K562 treated with DMSO at 1 percent for 4 hours (cell line): ENCODE data around the gene ZSWIM3. TPM values are rescaled to one million over a fixed set of nuclear protein-coding genes. Genes with fewer than 3 reads are reported as not detected.

Experiments used
- total RNA-seq: library from RNA; unstranded; fragments of 300-600 nt; gene quantifications from 2 replicates; pipeline ENCODE4 v1.2.3, GENCODE V29; 2022; ENCODE audit not compliant: insufficient read depth

Gene ZSWIM3
- 9.4 and 9.8 TPM in 2 replicates for total RNA-seq

DNA sequence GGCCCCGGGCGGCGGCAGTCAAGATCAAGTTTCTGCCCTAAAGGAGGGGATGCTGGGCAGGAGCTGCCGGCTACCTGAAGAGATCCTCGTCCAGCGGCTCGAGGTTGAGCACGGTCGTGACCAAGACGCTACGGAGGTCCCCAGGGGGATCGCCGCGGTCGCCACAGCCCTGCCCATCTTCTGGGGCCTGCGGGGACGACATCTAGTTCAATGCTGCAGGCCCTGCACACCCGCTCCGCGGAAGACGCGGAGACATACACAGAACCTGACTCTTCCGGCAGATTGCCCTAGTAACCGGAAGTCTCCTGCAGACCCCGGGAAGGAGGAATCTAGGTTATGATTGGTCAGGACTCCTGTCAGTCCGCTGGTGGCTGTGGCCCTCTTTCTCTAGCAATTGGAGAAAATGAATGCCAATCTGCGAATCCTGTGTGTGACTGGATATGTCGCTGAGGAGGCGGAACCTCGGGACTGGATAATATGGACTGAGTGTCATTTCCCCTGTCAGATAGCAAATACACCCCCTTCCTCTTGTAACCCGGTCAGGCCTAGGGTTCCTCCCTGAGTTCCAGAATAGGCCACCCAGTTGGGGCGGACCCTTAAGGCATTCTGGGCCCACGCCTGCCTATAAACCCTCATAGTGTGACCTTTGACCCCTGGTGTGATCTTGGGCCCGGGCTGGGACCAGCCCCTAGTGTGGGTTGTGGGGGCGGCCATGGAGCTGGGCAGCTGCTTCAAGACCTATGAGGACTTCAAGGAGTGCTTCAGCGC lies at the start of gene ZSWIM3, which contains the start of gene ACOT8:
Gene ZSWIM3, plus strand, starts transcription at position 501 of the 768 bp plus-strand sequence. Its CDS starts 212 bp downstream, at position 713.
Gene ACOT8, minus strand, starts transcription at position 279 of the 768 bp plus-strand sequence. Its CDS starts 77 bp downstream, at position 202.

GRCh38 chr20:45812157-45813005 lies 45.0 kb upstream of the ZSWIM3 start, which contains the start of gene UBE2C:
Gene UBE2C, plus strand, starts transcription at chr20:45812644. Its CDS starts 52 bp downstream, at chr20:45812696.

GRCh38 chr20:45827030-45827652 lies 30.3 kb upstream of the ZSWIM3 start, which contains the start of gene TNNC2:
Gene TNNC2, minus strand, starts transcription at chr20:45827312. Its CDS starts 64 bp downstream, at chr20:45827248.

GRCh38 chr20:45833030-45833882 lies 24.2 kb upstream of the ZSWIM3 start, which contains the start of gene SNX21:
Gene SNX21, plus strand, starts transcription at chr20:45833799. Its CDS starts 121 bp downstream, at chr20:45833920.

GRCh38 chr20:45880988-45881788 lies 23.8 kb downstream of the ZSWIM3 start, which contains the start of gene ZSWIM1:
Gene ZSWIM1, plus strand, starts transcription at chr20:45881227. Its CDS starts 1,366 bp downstream, at chr20:45882593.

GRCh38 chr20:45887346-45887715 lies 29.9 kb downstream of the ZSWIM3 start, which contains the start of gene SPATA25:
Gene SPATA25, minus strand, starts transcription at chr20:45887622. Its CDS starts 32 bp downstream, at chr20:45887590.

DNA sequence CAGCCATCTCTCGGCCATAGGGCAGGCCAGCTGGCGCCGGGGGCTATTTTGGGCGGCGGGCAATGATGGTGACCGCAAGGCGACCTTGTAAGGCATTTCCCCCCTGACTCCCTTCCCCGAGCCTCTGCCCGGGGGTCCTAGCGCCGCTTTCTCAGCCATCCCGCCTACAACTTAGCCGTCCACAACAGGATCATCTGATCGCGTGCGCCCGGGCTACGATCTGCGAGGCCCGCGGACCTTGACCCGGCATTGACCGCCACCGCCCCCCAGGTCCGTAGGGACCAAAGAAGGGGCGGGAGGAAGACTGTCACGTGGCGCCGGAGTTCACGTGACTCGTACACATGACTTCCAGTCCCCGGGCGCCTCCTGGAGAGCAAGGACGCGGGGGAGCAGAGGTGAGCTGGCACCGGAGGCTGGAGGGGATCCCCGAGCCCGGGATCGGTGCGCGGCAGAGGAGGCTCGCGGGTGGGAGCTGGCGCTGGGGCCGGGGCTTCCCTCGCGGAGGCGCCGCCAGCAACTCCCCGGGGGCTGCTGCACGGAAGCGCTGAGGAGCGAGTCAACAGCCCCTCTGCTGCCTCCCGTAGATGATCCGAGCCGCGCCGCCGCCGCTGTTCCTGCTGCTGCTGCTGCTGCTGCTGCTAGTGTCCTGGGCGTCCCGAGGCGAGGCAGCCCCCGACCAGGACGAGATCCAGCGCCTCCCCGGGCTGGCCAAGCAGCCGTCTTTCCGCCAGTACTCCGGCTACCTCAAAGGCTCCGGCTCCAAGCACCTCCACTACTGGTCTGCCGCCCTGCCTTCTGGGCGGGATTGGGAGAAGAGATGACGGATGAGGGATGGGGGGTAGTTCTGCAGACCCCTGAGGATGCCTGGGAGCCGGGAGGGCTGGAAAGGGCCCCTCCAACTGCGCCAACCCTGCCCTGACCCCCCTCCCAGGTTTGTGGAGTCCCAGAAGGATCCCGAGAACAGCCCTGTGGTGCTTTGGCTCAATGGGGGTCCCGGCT lies 33.9 kb downstream of the ZSWIM3 start, which contains the start of the genes CTSA and NEURL2:
Gene CTSA, plus strand, starts transcription at position 351 of the 999 bp plus-strand sequence. Its CDS starts 234 bp downstream, at position 585.
Gene NEURL2, minus strand, starts transcription at position 224 of the 999 bp plus-strand sequence. Its CDS starts 217 bp downstream, at position 7.

GRCh38 chr20:45911486-45912343 lies 54.3 kb downstream of the ZSWIM3 start, which contains the start of gene PLTP:
Gene PLTP, minus strand, starts transcription at chr20:45912155. Its CDS starts 703 bp downstream, at chr20:45911452.

Other genes with a start within 250 kb of the ZSWIM3 start
- gene WFDC10A, start 227.9 kb upstream of the ZSWIM3 start, total RNA-seq, result not detected in 2 replicates
- not detected in 2 replicates for gene WFDC9, start 226.3 kb upstream of the ZSWIM3 start, total RNA-seq
- not detected in 2 replicates for gene WFDC11, start 187.4 kb upstream of the ZSWIM3 start, total RNA-seq
- not detected in 2 replicates for gene WFDC13, start 155.6 kb upstream of the ZSWIM3 start, total RNA-seq
- gene WFDC10B, start 152.6 kb upstream of the ZSWIM3 start, total RNA-seq, result not detected in 2 replicates
- gene SPINT4, start 135.3 kb upstream of the ZSWIM3 start, total RNA-seq, result not detected in 2 replicates
- gene WFDC3, start 65.7 kb upstream of the ZSWIM3 start, total RNA-seq, result not detected in 2 replicates
- gene DNTTIP1, start 65.7 kb upstream of the ZSWIM3 start, total RNA-seq, result 30.5 and 47.2 TPM in 2 replicates
- 3.3 and 5.4 TPM in 2 replicates for gene UBE2C, start 45.0 kb upstream of the ZSWIM3 start, total RNA-seq
- gene TNNC2, start 30.3 kb upstream of the ZSWIM3 start, total RNA-seq, result not detected in 2 replicates
- 0.53 and 2.0 TPM in 2 replicates for gene SNX21, start 23.8 kb upstream of the ZSWIM3 start, total RNA-seq
- 50.2 and 57.2 TPM in 2 replicates for gene ACOT8, start 222 bp upstream of the ZSWIM3 start, total RNA-seq
- gene ZSWIM1, start 23.6 kb downstream of the ZSWIM3 start, total RNA-seq, result 14.2 and 15.1 TPM in 2 replicates
- not detected in 2 replicates for gene SPATA25, start 30.0 kb downstream of the ZSWIM3 start, total RNA-seq
- gene NEURL2, start 33.6 kb downstream of the ZSWIM3 start, total RNA-seq, result 2.0 and 5.7 TPM in 2 replicates
- gene CTSA, start 33.7 kb downstream of the ZSWIM3 start, total RNA-seq, result 69.3 and 82.0 TPM in 2 replicates
- gene PLTP, start 54.5 kb downstream of the ZSWIM3 start, total RNA-seq, result 27.6 and 40.1 TPM in 2 replicates
- gene PCIF1, start 77.1 kb downstream of the ZSWIM3 start, total RNA-seq, result 21.4 and 22.9 TPM in 2 replicates
- gene ZNF335, start 114.6 kb downstream of the ZSWIM3 start, total RNA-seq, result 10.8 and 14.9 TPM in 2 replicates
- gene MMP9, start 151.3 kb downstream of the ZSWIM3 start, total RNA-seq, result 0.52 TPM in 1 of 2 replicates, not detected in the other
- gene SLC12A5, start 171.6 kb downstream of the ZSWIM3 start, total RNA-seq, result 11.8 and 15.5 TPM in 2 replicates
- 22.7 and 32.1 TPM in 2 replicates for gene NCOA5, start 232.3 kb downstream of the ZSWIM3 start, total RNA-seq